Mononuclear cell (primary cell): ENCODE measurements around the gene UCMA. TPM values are rescaled to one million over a fixed set of nuclear protein-coding genes. Genes with fewer than 3 reads are reported as not detected.
"Not testable (repeated sequence)": the region's sequence is repeated elsewhere in the genome, so short reads cannot be mapped to it uniquely, and the experiment has no call there.

Experiments used
- H3K27me3 ChIP-seq: 2 replicates; pipeline ENCODE4 v1.6.0; 2011; ENCODE audit warnings: low read length, control low read depth; ENCODE audit not compliant: insufficient read depth
- H3K4me1 ChIP-seq: 2 replicates; pipeline ENCODE4 v1.5.1; 2011; ENCODE audit warnings: mild to moderate bottlenecking, low read length, control low read depth; ENCODE audit not compliant: insufficient read depth
- H3K4me3 ChIP-seq: 2 replicates; pipeline ENCODE4 v1.5.1; 2011; ENCODE audit warnings: mild to moderate bottlenecking, low read length, moderate library complexity
- H3K9me3 ChIP-seq: 2 replicates; pipeline ENCODE4 v1.5.1; 2011; ENCODE audit warnings: low read depth, mild to moderate bottlenecking, control low read depth, low read length
- total RNA-seq: library from RNA; depleted of rRNA; stranded (reverse); fragments of >200 nt; gene quantifications from one replicate; pipeline ENCODE4 v1.2.3, GENCODE V29; 2012

The UCMA gene
- not detected for total RNA-seq

- Histone ChIP-seq H3K9me3 (no peaks in the 10 kb centered on the region), H3K27me3 (no peaks in the 10 kb centered on the region), H3K4me3 (no peak within 1 kb of the TSS), H3K4me1 (no peaks in the 10 kb centered on the region)
Measured at GRCh38 chr10:13234172-13234571, at the start of gene UCMA. TSS of gene UCMA (minus strand) at chr10:13234374. CDS start at chr10:13234258, 116 bp downstream.

GRCh38 chr10:13282348-13282747, 48.2 kb upstream of the UCMA start:
- not testable (repeated sequence) for H3K27me3 ChIP-seq, H3K4me1 ChIP-seq, H3K4me3 ChIP-seq, H3K9me3 ChIP-seq

GRCh38 chr10:13276749-13277365, 42.7 kb upstream of the UCMA start:
- Histone ChIP-seq H3K9me3 (no peaks in the 10 kb centered on the region), H3K4me3 (no peak overlapping the region), H3K27me3 (no peaks in the 10 kb centered on the region), H3K4me1 (no peaks in the 10 kb centered on the region)

- H3K9me3 ChIP-seq, H3K4me1 ChIP-seq, H3K4me3 ChIP-seq, H3K27me3 ChIP-seq: not testable (repeated sequence)
Measured at GRCh38 chr10:13276146-13276545, 42.0 kb upstream of the UCMA start.

- Histone ChIP-seq H3K4me3 (no peak overlapping the region), H3K9me3 (no peaks in the 10 kb centered on the region), H3K4me1 (no peaks in the 10 kb centered on the region), H3K27me3 (no peaks in the 10 kb centered on the region)
Measured at GRCh38 chr10:13272164-13272571, 38.0 kb upstream of the UCMA start.

GRCh38 chr10:13271552-13272163, 37.5 kb upstream of the UCMA start:
- Histone ChIP-seq H3K9me3 (no peaks in the 10 kb centered on the region), H3K27me3 (no peaks in the 10 kb centered on the region), H3K4me3 (no peak overlapping the region), H3K4me1 (no peaks in the 10 kb centered on the region)

- no peaks in the 10 kb centered on the region for H3K27me3 ChIP-seq
- H3K9me3 ChIP-seq: no peaks in the 10 kb centered on the region
- no peaks in the 10 kb centered on the region for H3K4me1 ChIP-seq
- no peak overlapping the region for H3K4me3 ChIP-seq
Measured at GRCh38 chr10:13270877-13271551, 36.8 kb upstream of the UCMA start.

GRCh38 chr10:13268841-13269240, 34.7 kb upstream of the UCMA start:
- Histone ChIP-seq H3K4me3 (no peak overlapping the region), H3K9me3 (no peaks in the 10 kb centered on the region), H3K4me1 (no peaks in the 10 kb centered on the region), H3K27me3 (no peaks in the 10 kb centered on the region)

- Histone ChIP-seq H3K4me1 (no peaks in the 10 kb centered on the region), H3K4me3 (no peak overlapping the region), H3K27me3 (no peaks in the 10 kb centered on the region), H3K9me3 (no peaks in the 10 kb centered on the region)
Measured at GRCh38 chr10:13268310-13268709, 34.1 kb upstream of the UCMA start.

GRCh38 chr10:13263591-13263990, 29.4 kb upstream of the UCMA start:
- Histone ChIP-seq H3K4me3 (no peak overlapping the region), H3K27me3 (no peaks in the 10 kb centered on the region), H3K9me3 (no peaks in the 10 kb centered on the region), H3K4me1 (no peaks in the 10 kb centered on the region)

GRCh38 chr10:13262433-13262832, 28.3 kb upstream of the UCMA start:
- Histone ChIP-seq H3K4me3 (no peak overlapping the region), H3K4me1 (no peaks in the 10 kb centered on the region), H3K27me3 (no peaks in the 10 kb centered on the region), H3K9me3 (no peaks in the 10 kb centered on the region)

GRCh38 chr10:13257621-13258140, 23.5 kb upstream of the UCMA start:
- no peak overlapping the region for H3K4me3 ChIP-seq
- H3K4me1 ChIP-seq: no peaks in the 10 kb centered on the region
- H3K27me3 ChIP-seq: peaks cover 2% of the 10 kb centered on the region
- H3K9me3 ChIP-seq: no peaks in the 10 kb centered on the region

GRCh38 chr10:13256627-13257026, 22.5 kb upstream of the UCMA start:
- H3K4me1 ChIP-seq: no peaks in the 10 kb centered on the region
- H3K27me3 ChIP-seq: peaks cover 2% of the 10 kb centered on the region
- H3K4me3 ChIP-seq: no peak overlapping the region
- no peaks in the 10 kb centered on the region for H3K9me3 ChIP-seq

- H3K27me3 ChIP-seq: peaks cover 2% of the 10 kb centered on the region
- H3K9me3 ChIP-seq: no peaks in the 10 kb centered on the region
- no peak overlapping the region for H3K4me3 ChIP-seq
Measured at GRCh38 chr10:13253726-13254125, 19.6 kb upstream of the UCMA start.

GRCh38 chr10:13247784-13248183, 13.6 kb upstream of the UCMA start:
- H3K9me3 ChIP-seq: no peaks in the 10 kb centered on the region
- H3K4me3 ChIP-seq: no peak overlapping the region
- no peaks in the 10 kb centered on the region for H3K27me3 ChIP-seq
- no peaks in the 10 kb centered on the region for H3K4me1 ChIP-seq

More at GRCh38 chr10:13253726-13254125, 19.6 kb upstream of the UCMA start:
- H3K4me1 ChIP-seq: no peaks in the 10 kb centered on the region
